Trophoblast cell (in vitro differentiated cells and primary cell): Measurements from ENCODE around the gene NOXA1.
A peak's percentile ranks its signal among the peaks of the same experiment; 100 is the strongest.

Experiments
- DNase-seq, 2 donors: peaks; one replicate each; pipeline ENCODE4 v3.0.0-alpha.2; 2016
- H2AFZ ChIP-seq: 2 replicates; pipeline ENCODE4 v1.6.1; 2013; ENCODE audit warnings: low read length, moderate library complexity, mild to moderate bottlenecking; ENCODE audit not compliant: insufficient read depth, poor library complexity
- H2AK5ac ChIP-seq: 2 replicates; pipeline ENCODE4 v1.6.1; 2013; ENCODE audit warnings: mild to moderate bottlenecking, low read length
- H2BK120ac ChIP-seq: 2 replicates; pipeline ENCODE4 v1.6.1; 2013; ENCODE audit warnings: low read length, mild to moderate bottlenecking, moderate library complexity; ENCODE audit not compliant: insufficient read depth, poor library complexity
- H2BK12ac ChIP-seq: 2 replicates; pipeline ENCODE4 v1.6.1; 2013; ENCODE audit warnings: mild to moderate bottlenecking, low read length, moderate library complexity
- H2BK5ac ChIP-seq: 2 replicates; pipeline ENCODE4 v1.6.1; 2013; ENCODE audit warnings: low read length, low read depth, moderate library complexity, mild to moderate bottlenecking; ENCODE audit not compliant: poor library complexity
- H3K14ac ChIP-seq: 2 replicates; pipeline ENCODE4 v1.6.1; 2013; ENCODE audit warnings: mild to moderate bottlenecking, low read length
- H3K18ac ChIP-seq: 2 replicates; pipeline ENCODE4 v1.6.1; 2013; ENCODE audit warnings: mild to moderate bottlenecking, low read length
- H3K23ac ChIP-seq: 2 replicates; pipeline ENCODE4 v1.6.1; 2013; ENCODE audit warnings: low read length
- H3K27ac ChIP-seq: 2 replicates; pipeline ENCODE4 v1.5.1; 2013; ENCODE audit warnings: low read depth, mild to moderate bottlenecking, inconsistent platforms, low read length, moderate library complexity
- H3K27me3 ChIP-seq: 2 replicates; pipeline ENCODE4 v1.6.1; 2013; ENCODE audit warnings: inconsistent platforms, mild to moderate bottlenecking, low read length, moderate library complexity; ENCODE audit not compliant: insufficient read depth
- H3K36me3 ChIP-seq, 2 experiments: 1 replicate in 1 of 2; 2 replicates in 1 of 2; pipeline ENCODE4 v1.6.1; 2013; ENCODE audit warnings: low read length in 2 of 2, mild to moderate bottlenecking in 2 of 2, moderate library complexity in 1 of 2; ENCODE audit not compliant: insufficient read depth in 2 of 2, control insufficient read depth in 1 of 2
- H3K4ac ChIP-seq: 2 replicates; pipeline ENCODE4 v1.6.1; 2013; ENCODE audit warnings: low read depth, mild to moderate bottlenecking, low read length, moderate library complexity
- H3K4me1 ChIP-seq, 2 experiments: 1 replicate in 1 of 2; 2 replicates in 1 of 2; pipeline ENCODE4 v1.6.1; 2013; ENCODE audit warnings: low read length in 2 of 2, mild to moderate bottlenecking in 2 of 2, moderate library complexity in 1 of 2; ENCODE audit not compliant: insufficient read depth in 2 of 2, control insufficient read depth in 1 of 2
- H3K4me2 ChIP-seq: 2 replicates; pipeline ENCODE4 v1.6.1; 2013; ENCODE audit warnings: inconsistent platforms, mild to moderate bottlenecking, low read length, moderate library complexity
- H3K4me3 ChIP-seq: 2 replicates; pipeline ENCODE4 v1.5.1; 2013; ENCODE audit warnings: mild to moderate bottlenecking, low read depth, low read length, inconsistent platforms
- H3K79me1 ChIP-seq: one replicate; pipeline ENCODE4 v1.6.1; 2013; ENCODE audit warnings: low read length
- H3K79me2 ChIP-seq: 2 replicates; pipeline ENCODE4 v1.6.1; 2013; ENCODE audit warnings: low read length, mild to moderate bottlenecking; ENCODE audit not compliant: control insufficient read depth, insufficient read depth, poor library complexity
- H3K9ac ChIP-seq: 2 replicates; pipeline ENCODE4 v1.6.1; 2013; ENCODE audit warnings: mild to moderate bottlenecking, low read length
- H3K9me3 ChIP-seq: 2 replicates; pipeline ENCODE4 v1.6.1; 2013; ENCODE audit warnings: low read depth, mild to moderate bottlenecking, control low read depth, inconsistent platforms, low read length; ENCODE audit not compliant: insufficient read depth
- H4K12ac ChIP-seq: 2 replicates; pipeline ENCODE4 v1.6.1; 2013; ENCODE audit warnings: low read depth, mild to moderate bottlenecking, low read length, moderate library complexity
- H4K8ac ChIP-seq: 2 replicates; pipeline ENCODE4 v1.6.1; 2013; ENCODE audit warnings: low read depth, mild to moderate bottlenecking, low read length, moderate library complexity
- H4K91ac ChIP-seq: one replicate; pipeline ENCODE4 v1.6.1; 2013; ENCODE audit warnings: low read depth, mild to moderate bottlenecking, low read length, moderate library complexity
- WGBS: extraction: QIAGEN DNeasy Blood & Tissue Kit; methylation state at CpG from one replicate; pipeline ENCODE4 v1.1.7; 2013; ENCODE audit warnings: missing lambda C conversion rate; ENCODE audit not compliant: insufficient read length, insufficient coverage; ENCODE audit errors: extremely low coverage; 5-methylcytosine and 5-hydroxymethylcytosine counted together

The NOXA1 gene

DNA sequence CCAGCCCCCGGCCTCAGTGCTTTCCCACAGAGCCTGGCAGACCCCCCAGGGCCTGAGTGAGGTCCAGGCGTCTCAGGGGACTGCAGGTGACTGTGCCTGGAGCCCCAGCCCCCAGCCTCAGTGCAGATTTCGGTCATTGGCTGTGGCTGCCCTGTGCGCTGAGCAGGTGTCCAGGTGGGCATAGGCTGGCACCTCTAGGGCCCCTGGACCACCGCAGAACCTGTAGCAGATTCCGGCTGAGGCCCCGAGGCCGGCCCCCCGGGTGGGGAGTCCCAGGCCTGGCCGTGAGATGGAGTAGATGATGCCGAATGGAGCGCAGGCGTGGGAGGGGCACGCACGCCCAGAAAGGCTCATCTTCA lies 12.3 kb upstream of the NOXA1 start:
- H3K9ac ChIP-seq: no peak overlapping the region
- no peak overlapping the region for H2BK120ac ChIP-seq
- H4K8ac ChIP-seq: no peak overlapping the region
- no peak overlapping the region for H2BK12ac ChIP-seq
- peaks cover 2% of the 10 kb centered on the region for H3K79me1 ChIP-seq
- no peak overlapping the region for H3K14ac ChIP-seq
- H4K91ac ChIP-seq: no peak overlapping the region
- peaks cover 2% of the 10 kb centered on the region for H3K79me2 ChIP-seq
- peaks cover 0 to 16% of the 10 kb centered on the region in 2 experiments for H3K4me1 ChIP-seq
- no peaks in the 10 kb centered on the region for H3K9me3 ChIP-seq
- H2AFZ ChIP-seq: no peak overlapping the region
- peaks cover 3% of the 10 kb centered on the region for H3K27me3 ChIP-seq
- H3K36me3 ChIP-seq: peaks cover 0 to 2% of the 10 kb centered on the region in 2 experiments
- no peak overlapping the region for H3K27ac ChIP-seq
- no peak overlapping the region for H2AK5ac ChIP-seq
- no peak overlapping the region for H3K4me2 ChIP-seq
- H3K4ac ChIP-seq: no peak overlapping the region
- H3K4me3 ChIP-seq: no peak overlapping the region
- H3K23ac ChIP-seq: no peak overlapping the region
- no CpG with 5 or more reads among the region's 15 CpGs for WGBS
- DNase-seq: no peak
- H4K12ac ChIP-seq: peak overlapping the region; percentile 5
- no peak overlapping the region for H2BK5ac ChIP-seq
- H3K18ac ChIP-seq: no peak overlapping the region

DNA sequence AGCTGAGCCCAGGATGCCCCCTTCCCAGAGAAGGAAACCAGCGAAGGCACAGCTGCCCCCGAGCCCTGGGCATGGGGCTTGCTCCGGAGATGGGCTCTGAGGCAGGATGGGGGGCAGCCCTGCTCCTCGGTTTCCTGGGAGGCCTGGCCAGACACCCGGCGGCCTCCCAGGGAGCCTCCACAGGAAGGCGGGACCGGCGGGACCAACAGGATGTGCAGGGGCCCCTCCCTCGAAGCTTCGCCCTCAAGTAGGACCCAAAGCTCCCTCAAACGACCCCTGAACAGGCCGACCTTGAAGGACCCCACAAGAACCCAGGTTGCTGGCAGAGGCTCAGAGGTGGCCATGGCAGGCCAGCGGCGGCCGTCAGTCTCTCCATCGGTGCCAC lies 11.9 kb upstream of the NOXA1 start:
- no peak overlapping the region for H2BK12ac ChIP-seq
- no peak overlapping the region for H3K27ac ChIP-seq
- peaks cover 2% of the 10 kb centered on the region for H3K27me3 ChIP-seq
- no peak overlapping the region for H2AFZ ChIP-seq
- WGBS: no CpG with 5 or more reads among the region's 17 CpGs
- no peaks in the 10 kb centered on the region for H3K9me3 ChIP-seq
- no peak overlapping the region for H3K4ac ChIP-seq
- H3K18ac ChIP-seq: no peak overlapping the region
- H3K4me1 ChIP-seq: peaks cover 0 to 16% of the 10 kb centered on the region in 2 experiments
- H4K8ac ChIP-seq: no peak overlapping the region
- H3K79me2 ChIP-seq: peaks cover 2% of the 10 kb centered on the region
- peak overlapping the region; percentile 5 for H4K12ac ChIP-seq
- H3K9ac ChIP-seq: no peak overlapping the region
- H2BK120ac ChIP-seq: no peak overlapping the region
- no peak overlapping the region for H2BK5ac ChIP-seq
- H3K79me1 ChIP-seq: peaks cover 2% of the 10 kb centered on the region
- DNase-seq: no peak
- peaks cover 0 to 2% of the 10 kb centered on the region in 2 experiments for H3K36me3 ChIP-seq
- H3K4me3 ChIP-seq: no peak overlapping the region
- no peak overlapping the region for H3K23ac ChIP-seq
- no peak overlapping the region for H2AK5ac ChIP-seq
- no peak overlapping the region for H3K4me2 ChIP-seq
- H3K14ac ChIP-seq: no peak overlapping the region
- H4K91ac ChIP-seq: no peak overlapping the region

DNA sequence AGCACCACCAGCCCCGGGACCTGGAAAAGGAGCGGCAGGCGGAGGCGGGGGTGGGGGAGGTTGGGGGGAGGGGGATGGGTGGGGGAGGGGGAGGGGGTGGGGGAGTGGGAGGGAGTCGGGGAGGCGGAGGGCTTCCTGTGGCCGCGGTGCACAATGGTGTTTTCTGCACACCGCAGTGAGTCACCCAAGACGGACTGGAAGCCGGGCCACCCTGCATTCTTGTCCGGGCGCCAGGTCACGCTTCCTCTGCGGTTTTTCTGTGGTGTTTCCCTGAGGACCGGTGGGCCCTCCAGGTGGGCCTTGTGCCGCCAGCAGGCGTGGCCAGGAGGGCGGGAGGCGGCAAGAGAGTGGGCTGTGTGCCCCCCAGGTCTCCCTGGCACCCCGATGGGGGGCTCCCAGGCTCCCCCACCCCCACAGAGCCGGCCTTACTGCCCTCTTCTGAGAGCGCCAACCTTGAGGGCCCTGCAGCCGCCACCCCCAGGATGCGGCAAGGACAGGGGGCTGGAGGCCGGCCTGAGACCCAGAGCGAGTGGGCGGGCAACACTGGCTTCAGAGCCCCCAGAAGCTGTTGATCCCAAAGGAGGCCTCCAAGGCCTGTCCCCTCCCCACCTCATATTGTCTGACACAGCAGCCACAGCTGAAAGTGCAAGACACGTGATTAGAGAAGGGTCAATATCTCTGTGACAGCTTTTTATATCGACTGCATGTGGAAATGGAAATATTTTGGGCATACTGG lies 11.4 kb upstream of the NOXA1 start:
- H3K9me3 ChIP-seq: no peaks in the 10 kb centered on the region
- H3K79me1 ChIP-seq: peaks cover under 1% of the 10 kb centered on the region
- H3K36me3 ChIP-seq: peaks cover 0 to 2% of the 10 kb centered on the region in 2 experiments
- no peak overlapping the region for H2BK12ac ChIP-seq
- H3K18ac ChIP-seq: no peak overlapping the region
- peak overlapping the region; percentile 22 for H4K8ac ChIP-seq
- no CpG with 5 or more reads among the region's 30 CpGs for WGBS
- H2BK120ac ChIP-seq: no peak overlapping the region
- H3K27me3 ChIP-seq: no peaks in the 10 kb centered on the region
- H4K91ac ChIP-seq: no peak overlapping the region
- H3K4me3 ChIP-seq: no peak overlapping the region
- H3K4ac ChIP-seq: no peak overlapping the region
- H3K9ac ChIP-seq: no peak overlapping the region
- peak overlapping the region; percentile 22 for H4K12ac ChIP-seq
- H3K23ac ChIP-seq: no peak overlapping the region
- peak; percentile 38 to 52 for DNase-seq
- no peak overlapping the region for H3K4me2 ChIP-seq
- H3K27ac ChIP-seq: no peak overlapping the region
- H3K14ac ChIP-seq: no peak overlapping the region
- H3K79me2 ChIP-seq: peaks cover 2% of the 10 kb centered on the region
- H2BK5ac ChIP-seq: no peak overlapping the region
- no peak overlapping the region for H2AFZ ChIP-seq
- H3K4me1 ChIP-seq: peaks cover 0 to 14% of the 10 kb centered on the region in 2 experiments
- H2AK5ac ChIP-seq: no peak overlapping the region

DNA sequence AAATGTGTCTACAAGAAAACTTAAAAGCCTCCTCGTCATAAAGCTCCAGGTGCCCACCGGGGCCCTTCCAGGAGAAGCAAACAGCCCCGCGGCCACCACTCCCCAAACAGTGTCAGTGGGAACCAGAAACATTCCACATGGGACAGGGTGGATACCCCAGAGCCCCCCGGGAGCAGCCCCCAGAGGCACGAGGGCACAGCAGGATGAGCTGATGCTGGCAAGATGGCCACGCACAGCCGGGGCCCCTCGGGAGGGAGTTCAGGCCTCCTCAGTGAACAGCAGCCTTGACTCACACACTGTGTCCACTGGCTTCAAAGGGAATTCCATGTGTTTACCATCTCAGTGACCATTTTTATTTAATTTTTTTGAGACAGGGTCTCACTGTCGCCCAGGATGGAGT lies 10.8 kb upstream of the NOXA1 start:
- no peak overlapping the region for H4K91ac ChIP-seq
- H3K9ac ChIP-seq: no peak overlapping the region
- no CpG with 5 or more reads among the region's 10 CpGs for WGBS
- no peak overlapping the region for H2BK120ac ChIP-seq
- no peak overlapping the region for H3K4me3 ChIP-seq
- no peak overlapping the region for H3K4ac ChIP-seq
- H3K27me3 ChIP-seq: no peaks in the 10 kb centered on the region
- no peak overlapping the region for H4K8ac ChIP-seq
- no peak overlapping the region for H2BK12ac ChIP-seq
- no peaks in the 10 kb centered on the region for H3K79me1 ChIP-seq
- peaks cover 0 to 2% of the 10 kb centered on the region in 2 experiments for H3K36me3 ChIP-seq
- H2AK5ac ChIP-seq: no peak overlapping the region
- H3K23ac ChIP-seq: no peak overlapping the region
- no peak overlapping the region for H2AFZ ChIP-seq
- H2BK5ac ChIP-seq: no peak overlapping the region
- H3K18ac ChIP-seq: no peak overlapping the region
- H3K4me1 ChIP-seq: peaks cover 0 to 8% of the 10 kb centered on the region in 2 experiments
- no peak for DNase-seq
- H4K12ac ChIP-seq: no peak overlapping the region
- peaks cover 2% of the 10 kb centered on the region for H3K79me2 ChIP-seq
- H3K27ac ChIP-seq: no peak overlapping the region
- no peak overlapping the region for H3K4me2 ChIP-seq
- H3K14ac ChIP-seq: no peak overlapping the region
- H3K9me3 ChIP-seq: no peaks in the 10 kb centered on the region
